ENCODE data around the gene PITPNC1. TPM values are rescaled to one million over a fixed set of nuclear protein-coding genes. Genes with fewer than 3 reads are reported as not detected.
"Not testable (repeated sequence)": the region's sequence is repeated elsewhere in the genome, so short reads cannot be mapped to it uniquely, and the experiment has no call there.

Gene PITPNC1
- total RNA-seq, 1 experiment from 2014 or later: 23.1 TPM

DNA sequence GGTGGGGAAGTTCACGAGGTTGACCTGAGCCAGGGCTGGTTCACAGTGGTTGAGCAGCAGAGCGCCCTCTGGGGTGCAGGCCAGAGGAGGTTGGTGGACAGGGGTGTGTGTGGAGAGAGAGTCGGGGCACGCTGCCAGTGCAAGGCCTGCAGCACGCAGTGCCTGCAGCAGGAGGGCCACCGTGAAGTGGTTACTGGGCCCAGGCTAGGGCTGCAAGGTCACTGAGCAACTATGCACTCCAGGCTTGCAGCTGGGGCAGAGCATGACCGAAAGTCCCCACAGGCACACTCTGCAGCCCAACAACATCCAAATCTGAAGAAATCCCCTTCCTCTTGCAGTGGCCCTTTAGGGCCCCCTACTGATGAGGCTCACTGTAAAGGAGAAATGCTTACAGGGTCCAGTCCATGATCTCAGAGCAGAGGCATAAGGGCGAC, 251.5 kb downstream of the PITPNC1 start:
- Histone ChIP-seq H3K4me3 (ENCODE audit: low read length) (no peak overlapping the region), H3K9ac (ENCODE audit: low read length) (no peak overlapping the region), H3F3A (ENCODE audit: low read length, unreplicated experiment) (no peaks in the 10 kb centered on the region), H3K79me2 (ENCODE audit: low read length) (no peaks in the 10 kb centered on the region), H3K27ac (ENCODE audit: low read length) (no peak overlapping the region), H4K20me1 (ENCODE audit: low read length) (no peaks in the 10 kb centered on the region), H3K4me2 (ENCODE audit: low read length) (no peak overlapping the region), H3K4me1 (ENCODE audit: insufficient read depth, low read length) (no peaks in the 10 kb centered on the region), H3K9me2 (replicated peaks; ENCODE audit: low read length) (no peaks in the 10 kb centered on the region), H3K9me3 (ENCODE audit: low read length) (no peaks in the 10 kb centered on the region), H2AFZ (ENCODE audit: low read length) (no peak overlapping the region), H3K27me3 (ENCODE audit: low read length) (no peaks in the 10 kb centered on the region), H3K36me3 (ENCODE audit: low read depth, low read length) (no peaks in the 10 kb centered on the region)
- ATAC-seq (peak; percentile 48), DNase-seq (no peak)
- BruUV-seq (replicated peaks): no TSS peak
- CTCF ChIA-PET: interaction anchor here (0.6 to 0.7 kb wide), 2 partner anchors 60 to 146 kb away, joined by 3 read pairs; no protein-coding TSS in a partner anchor
- intact Hi-C loops (cut with micrococcal nuclease): no loop called here
- POLR2A ChIA-PET (ENCODE audit: unreplicated experiment): no interaction called here
- TF ChIP-seq, protein P1, sequence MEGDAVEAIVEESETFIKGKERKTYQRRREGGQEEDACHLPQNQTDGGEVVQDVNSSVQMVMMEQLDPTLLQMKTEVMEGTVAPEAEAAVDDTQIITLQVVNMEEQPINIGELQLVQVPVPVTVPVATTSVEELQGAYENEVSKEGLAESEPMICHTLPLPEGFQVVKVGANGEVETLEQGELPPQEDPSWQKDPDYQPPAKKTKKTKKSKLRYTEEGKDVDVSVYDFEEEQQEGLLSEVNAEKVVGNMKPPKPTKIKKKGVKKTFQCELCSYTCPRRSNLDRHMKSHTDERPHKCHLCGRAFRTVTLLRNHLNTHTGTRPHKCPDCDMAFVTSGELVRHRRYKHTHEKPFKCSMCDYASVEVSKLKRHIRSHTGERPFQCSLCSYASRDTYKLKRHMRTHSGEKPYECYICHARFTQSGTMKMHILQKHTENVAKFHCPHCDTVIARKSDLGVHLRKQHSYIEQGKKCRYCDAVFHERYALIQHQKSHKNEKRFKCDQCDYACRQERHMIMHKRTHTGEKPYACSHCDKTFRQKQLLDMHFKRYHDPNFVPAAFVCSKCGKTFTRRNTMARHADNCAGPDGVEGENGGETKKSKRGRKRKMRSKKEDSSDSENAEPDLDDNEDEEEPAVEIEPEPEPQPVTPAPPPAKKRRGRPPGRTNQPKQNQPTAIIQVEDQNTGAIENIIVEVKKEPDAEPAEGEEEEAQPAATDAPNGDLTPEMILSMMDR (conservative IDR thresholded peaks at IDR 0.05; ENCODE audit: low read depth, low read length): peak; percentile 59
- TF ChIP-seq EZH2phosphoT487 (IDR thresholded peaks at IDR 0.05; ENCODE audit: borderline replicate concordance, low read length) (no peak), EZH2 (IDR thresholded peaks at IDR 0.05; ENCODE audit: low read length, unreplicated experiment) (no peak)

DNA sequence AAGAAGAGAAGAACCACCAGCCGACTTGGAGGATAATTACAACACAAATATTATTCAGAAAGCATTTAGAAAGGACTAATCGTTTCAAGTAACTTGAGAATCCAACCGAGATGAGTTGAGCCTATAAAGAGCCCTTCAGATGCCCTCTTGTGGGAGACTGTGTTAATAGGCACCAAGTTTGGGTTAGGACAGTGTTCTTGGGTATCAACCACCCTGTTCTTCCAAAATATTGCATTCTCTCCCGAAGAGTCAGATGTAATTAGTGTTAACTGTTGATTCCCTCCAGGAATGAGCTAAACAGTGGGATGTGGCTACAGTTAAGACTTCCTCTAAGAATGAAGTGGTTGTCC, 252.9 kb downstream of the PITPNC1 start:
- Histone ChIP-seq H3F3A (ENCODE audit: low read length, unreplicated experiment) (no peaks in the 10 kb centered on the region), H3K9ac (ENCODE audit: low read length) (no peak overlapping the region), H3K9me3 (ENCODE audit: low read length) (no peaks in the 10 kb centered on the region), H3K4me3 (ENCODE audit: low read length) (no peak overlapping the region), H3K4me2 (ENCODE audit: low read length) (no peak overlapping the region), H3K27me3 (ENCODE audit: low read length) (no peaks in the 10 kb centered on the region), H2AFZ (ENCODE audit: low read length) (peak overlapping the region; percentile 36; the same call in 1 of the 2 replicates), H3K27ac (ENCODE audit: low read length) (peak overlapping the region; percentile 3; the same call in 1 of the 2 replicates), H3K4me1 (ENCODE audit: insufficient read depth, low read length) (no peaks in the 10 kb centered on the region), H3K9me2 (replicated peaks; ENCODE audit: low read length) (no peaks in the 10 kb centered on the region), H4K20me1 (ENCODE audit: low read length) (no peaks in the 10 kb centered on the region), H3K36me3 (ENCODE audit: low read depth, low read length) (no peaks in the 10 kb centered on the region), H3K79me2 (ENCODE audit: low read length) (no peaks in the 10 kb centered on the region)
- intact Hi-C loops (cut with micrococcal nuclease): loop anchor here (1.0 kb wide), 3 partner anchors 155 to 256 kb away; no protein-coding TSS in a partner anchor
- ChIA-PET POLR2A (ENCODE audit: unreplicated experiment) (no interaction called here), CTCF (no interaction called here)
- ATAC-seq (peak; percentile 87), DNase-seq (peak; percentile 80)
- BruUV-seq (replicated peaks): no TSS peak
- TF ChIP-seq EZH2 (IDR thresholded peaks at IDR 0.05; ENCODE audit: low read length, unreplicated experiment): no peak
- TF ChIP-seq EZH2phosphoT487 (IDR thresholded peaks at IDR 0.05; ENCODE audit: borderline replicate concordance, low read length): no peak
- TF ChIP-seq, protein P1 (conservative IDR thresholded peaks at IDR 0.05; ENCODE audit: low read depth, low read length): peak; percentile 82

DNA sequence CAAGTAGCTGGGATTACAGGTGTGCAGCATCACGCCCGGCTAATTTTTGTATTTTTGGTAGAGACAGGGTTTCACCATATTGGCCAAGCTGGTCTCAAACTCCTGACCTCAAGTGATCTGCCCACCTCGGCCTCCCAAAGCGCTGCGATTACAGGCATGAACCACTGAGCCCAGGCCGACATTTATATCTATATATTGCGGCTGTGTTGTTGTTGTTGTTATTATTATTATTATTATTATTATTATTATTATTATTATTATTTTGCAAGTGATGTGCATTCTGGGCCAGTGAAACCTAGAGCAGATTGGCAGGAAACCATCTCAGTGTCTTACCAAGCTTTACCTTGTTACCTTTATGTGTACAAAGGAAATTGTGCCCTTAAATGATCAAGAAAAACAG, 253.8 kb downstream of the PITPNC1 start:
- H3K9me3 ChIP-seq (ENCODE audit: low read length); CTCF ChIA-PET; H3K27me3 ChIP-seq (ENCODE audit: low read length); H3K4me2 ChIP-seq (ENCODE audit: low read length); H3K4me1 ChIP-seq (ENCODE audit: insufficient read depth, low read length); H3K4me3 ChIP-seq (ENCODE audit: low read length); H3F3A ChIP-seq (ENCODE audit: low read length, unreplicated experiment); H4K20me1 ChIP-seq (ENCODE audit: low read length); H3K9ac ChIP-seq (ENCODE audit: low read length); H3K79me2 ChIP-seq (ENCODE audit: low read length); H3K9me2 ChIP-seq (replicated peaks; ENCODE audit: low read length); H3K36me3 ChIP-seq (ENCODE audit: low read depth, low read length); BruUV-seq (replicated peaks); H3K27ac ChIP-seq (ENCODE audit: low read length); POLR2A ChIA-PET (ENCODE audit: unreplicated experiment); DNase-seq; H2AFZ ChIP-seq (ENCODE audit: low read length); ATAC-seq: not testable (repeated sequence)
- intact Hi-C loops (cut with micrococcal nuclease): loop anchor here (1.0 kb wide), 3 partner anchors 156 to 257 kb away; no protein-coding TSS in a partner anchor

Measured in PC-3 (cell line).